Right lobe of liver (tissue), 4 donors: ENCODE results near the gene ZDHHC7.

Source experiments
- CTCF ChIP-seq, 4 donors: fragments of 200-600 bp in 3 of 4; fragments of 450-650 bp in 1 of 4; IDR thresholded peaks; one replicate each; pipeline versions ENCODE4 v1.5.1 to v1.8.0; 2016 to 2022; ENCODE audit warnings: antibody characterized with exemption in 4 of 4, mild to moderate bottlenecking in 2 of 4
- POLR2A ChIP-seq: fragments of 450-650 bp; IDR thresholded peaks from one replicate; pipeline ENCODE4 v1.6.1; 2017; ENCODE audit warnings: antibody characterized with exemption, mild to moderate bottlenecking
- donor health status: DM: no; HTN: no; CAD: no.
- donor health status: DM: no; HTN: no; CAD: no.
- donor health status: DM: no; HTN: yes; CAD: no.

- no peak for TF ChIP-seq CTCF (IDR thresholded peaks at IDR 0.05)
- TF ChIP-seq POLR2A, result no peak
These were observed 43.5 kb downstream of the ZDHHC7 start for GRCh38 chr16:84967828-84968227.
